ENCODE results near the gene CELF5.

The CELF5 gene

GRCh38 chr19:3266792-3267514, 42.5 kb downstream of the CELF5 start:
- no peaks in the 10 kb centered on the region for H3K9me3 ChIP-seq (ENCODE audit: low read depth, low read length)
- H3K27ac ChIP-seq = no peak overlapping the region
- no peak for DNase-seq (ENCODE audit: low read depth, low spot score)
- H3K4me3 ChIP-seq = peak overlapping the region; percentile 17; the same call in 1 of the 2 replicates
- no peak overlapping the region for H3K9ac ChIP-seq (ENCODE audit: insufficient read length)
- H3K36me3 ChIP-seq (ENCODE audit: insufficient read depth, low read length) = no peaks in the 10 kb centered on the region
- no peak for TF ChIP-seq EZH2 (IDR thresholded peaks at IDR 0.05)
- TF ChIP-seq FOXP2 (optimal IDR thresholded peaks at IDR 0.05; ENCODE audit: control extremely low read depth, extremely low read length, insufficient read depth) = no peak
- no peak for TF ChIP-seq POLR2AphosphoS5 (IDR thresholded peaks at IDR 0.05; ENCODE audit: borderline replicate concordance, low read depth, low read length)

GRCh38 chr19:3268326-3268725, 43.9 kb downstream of the CELF5 start:
- Histone ChIP-seq H3K9ac (ENCODE audit: insufficient read length) (no peak overlapping the region), H3K36me3 (ENCODE audit: insufficient read depth, low read length) (no peaks in the 10 kb centered on the region), H3K9me3 (ENCODE audit: low read depth, low read length) (no peaks in the 10 kb centered on the region), H3K4me3 (no peak overlapping the region), H3K27ac (no peak overlapping the region)
- no peak for DNase-seq (ENCODE audit: low read depth, low spot score)
- TF ChIP-seq FOXP2 (optimal IDR thresholded peaks at IDR 0.05; ENCODE audit: control extremely low read depth, extremely low read length, insufficient read depth) (no peak), EZH2 (IDR thresholded peaks at IDR 0.05) (no peak), POLR2AphosphoS5 (IDR thresholded peaks at IDR 0.05; ENCODE audit: borderline replicate concordance, low read depth, low read length) (no peak)

- Histone ChIP-seq H3K27ac (no peak overlapping the region), H3K4me3 (no peak overlapping the region), H3K9me3 (ENCODE audit: low read depth, low read length) (no peaks in the 10 kb centered on the region), H3K36me3 (ENCODE audit: insufficient read depth, low read length) (no peaks in the 10 kb centered on the region), H3K9ac (ENCODE audit: insufficient read length) (no peak overlapping the region)
- no peak for DNase-seq (ENCODE audit: low read depth, low spot score)
- TF ChIP-seq POLR2AphosphoS5 (IDR thresholded peaks at IDR 0.05; ENCODE audit: borderline replicate concordance, low read depth, low read length) (no peak), FOXP2 (optimal IDR thresholded peaks at IDR 0.05; ENCODE audit: control extremely low read depth, extremely low read length, insufficient read depth) (no peak), EZH2 (IDR thresholded peaks at IDR 0.05) (no peak)
These were observed 44.3 kb downstream of the CELF5 start for GRCh38 chr19:3268763-3269162.

- no peak for TF ChIP-seq FOXP2 (optimal IDR thresholded peaks at IDR 0.05; ENCODE audit: control extremely low read depth, extremely low read length, insufficient read depth)
- Histone ChIP-seq H3K27ac (no peak overlapping the region), H3K4me3 (no peak overlapping the region), H3K9me3 (ENCODE audit: low read depth, low read length) (no peaks in the 10 kb centered on the region), H3K9ac (ENCODE audit: insufficient read length) (no peak overlapping the region), H3K36me3 (ENCODE audit: insufficient read depth, low read length) (no peaks in the 10 kb centered on the region)
- no peak for DNase-seq (ENCODE audit: low read depth, low spot score)
These were observed 45.6 kb downstream of the CELF5 start for GRCh38 chr19:3269916-3270671.

GRCh38 chr19:3270902-3271301, 46.4 kb downstream of the CELF5 start:
- TF ChIP-seq FOXP2 (optimal IDR thresholded peaks at IDR 0.05; ENCODE audit: control extremely low read depth, extremely low read length, insufficient read depth) (no peak), EZH2 (IDR thresholded peaks at IDR 0.05) (no peak), POLR2AphosphoS5 (IDR thresholded peaks at IDR 0.05; ENCODE audit: borderline replicate concordance, low read depth, low read length) (no peak)
- DNase-seq (ENCODE audit: low read depth, low spot score) = no peak
- no peak overlapping the region for H3K4me3 ChIP-seq
- no peak overlapping the region for H3K9ac ChIP-seq (ENCODE audit: insufficient read length)
- H3K27ac ChIP-seq = no peak overlapping the region
- no peaks in the 10 kb centered on the region for H3K9me3 ChIP-seq (ENCODE audit: low read depth, low read length)
- no peaks in the 10 kb centered on the region for H3K36me3 ChIP-seq (ENCODE audit: insufficient read depth, low read length)

- H3K9me3 ChIP-seq (ENCODE audit: low read depth, low read length) = no peaks in the 10 kb centered on the region
These were observed 48.0 kb downstream of the CELF5 start for GRCh38 chr19:3272401-3272931.

GRCh38 chr19:3272952-3273351, 48.5 kb downstream of the CELF5 start:
- Histone ChIP-seq H3K9me3 (ENCODE audit: low read depth, low read length) (no peaks in the 10 kb centered on the region), H3K4me3 (no peak overlapping the region), H3K36me3 (ENCODE audit: insufficient read depth, low read length) (no peaks in the 10 kb centered on the region), H3K27ac (no peak overlapping the region), H3K9ac (ENCODE audit: insufficient read length) (no peak overlapping the region)
- no peak for DNase-seq (ENCODE audit: low read depth, low spot score)
- TF ChIP-seq FOXP2 (optimal IDR thresholded peaks at IDR 0.05; ENCODE audit: control extremely low read depth, extremely low read length, insufficient read depth) (no peak), POLR2AphosphoS5 (IDR thresholded peaks at IDR 0.05; ENCODE audit: borderline replicate concordance, low read depth, low read length) (no peak), EZH2 (IDR thresholded peaks at IDR 0.05) (no peak)

More at GRCh38 chr19:3272401-3272931, 48.0 kb downstream of the CELF5 start:
- Histone ChIP-seq H3K36me3 (ENCODE audit: insufficient read depth, low read length) (no peaks in the 10 kb centered on the region), H3K4me3 (no peak overlapping the region), H3K9ac (ENCODE audit: insufficient read length) (no peak overlapping the region), H3K27ac (no peak overlapping the region)
- TF ChIP-seq EZH2 (IDR thresholded peaks at IDR 0.05) (no peak), POLR2AphosphoS5 (IDR thresholded peaks at IDR 0.05; ENCODE audit: borderline replicate concordance, low read depth, low read length) (no peak), FOXP2 (optimal IDR thresholded peaks at IDR 0.05; ENCODE audit: control extremely low read depth, extremely low read length, insufficient read depth) (no peak)
- no peak for DNase-seq (ENCODE audit: low read depth, low spot score)

- DNase-seq (ENCODE audit: low read depth, low spot score) = no peak
- TF ChIP-seq EZH2 (IDR thresholded peaks at IDR 0.05) (no peak), POLR2AphosphoS5 (IDR thresholded peaks at IDR 0.05; ENCODE audit: borderline replicate concordance, low read depth, low read length) (no peak), FOXP2 (optimal IDR thresholded peaks at IDR 0.05; ENCODE audit: control extremely low read depth, extremely low read length, insufficient read depth) (no peak)
- Histone ChIP-seq H3K9me3 (ENCODE audit: low read depth, low read length) (no peaks in the 10 kb centered on the region), H3K36me3 (ENCODE audit: insufficient read depth, low read length) (no peaks in the 10 kb centered on the region), H3K27ac (no peak overlapping the region), H3K9ac (ENCODE audit: insufficient read length) (no peak overlapping the region), H3K4me3 (no peak overlapping the region)
These were observed 49.9 kb downstream of the CELF5 start for GRCh38 chr19:3274245-3274941.
